HG03342 (cell line): ENCODE measurements around the gene IQSEC1.

Source experiments
- ATAC-seq: cut with Tn5 transposase; IDR thresholded peaks from one replicate; pipeline ENCODE4 v1.9.1; 2021; ENCODE audit warnings: mild to moderate bottlenecking, moderate library complexity; ENCODE audit not compliant: unreplicated experiment

Gene IQSEC1

GRCh38 chr3:13086531-13086981 is 13.3 kb upstream of the IQSEC1 start:
- ATAC-seq, result no peak

GRCh38 chr3:13085846-13086179 is 12.6 kb upstream of the IQSEC1 start:
- no peak for ATAC-seq

- ATAC-seq, result no peak
Measured at GRCh38 chr3:13085081-13085845, 12.0 kb upstream of the IQSEC1 start.

- ATAC-seq, result peak; percentile 55
Measured at GRCh38 chr3:13083898-13084297, 10.7 kb upstream of the IQSEC1 start.

GRCh38 chr3:13083254-13083653 is 10.0 kb upstream of the IQSEC1 start:
- ATAC-seq, result no peak

DNA sequence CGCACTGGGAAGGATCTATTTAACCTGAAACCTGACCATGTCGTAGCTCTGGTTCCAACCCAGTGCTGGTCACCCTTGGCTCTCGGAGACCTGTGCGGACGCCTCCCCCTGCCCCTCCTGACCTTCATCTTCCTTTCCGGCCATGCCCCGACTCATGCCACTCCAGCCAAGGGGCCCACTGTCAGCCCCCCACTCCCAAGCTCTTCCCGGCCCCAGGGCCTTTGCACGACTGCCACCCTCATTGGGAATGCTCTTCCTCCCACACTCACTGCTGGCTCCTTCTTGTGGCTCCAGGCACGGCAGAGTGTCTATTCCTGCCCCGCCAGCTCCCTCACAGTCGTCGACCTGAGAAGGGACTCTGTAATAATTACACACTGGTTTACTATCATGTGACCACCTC is 9.4 kb upstream of the IQSEC1 start:
- no peak for ATAC-seq

DNA sequence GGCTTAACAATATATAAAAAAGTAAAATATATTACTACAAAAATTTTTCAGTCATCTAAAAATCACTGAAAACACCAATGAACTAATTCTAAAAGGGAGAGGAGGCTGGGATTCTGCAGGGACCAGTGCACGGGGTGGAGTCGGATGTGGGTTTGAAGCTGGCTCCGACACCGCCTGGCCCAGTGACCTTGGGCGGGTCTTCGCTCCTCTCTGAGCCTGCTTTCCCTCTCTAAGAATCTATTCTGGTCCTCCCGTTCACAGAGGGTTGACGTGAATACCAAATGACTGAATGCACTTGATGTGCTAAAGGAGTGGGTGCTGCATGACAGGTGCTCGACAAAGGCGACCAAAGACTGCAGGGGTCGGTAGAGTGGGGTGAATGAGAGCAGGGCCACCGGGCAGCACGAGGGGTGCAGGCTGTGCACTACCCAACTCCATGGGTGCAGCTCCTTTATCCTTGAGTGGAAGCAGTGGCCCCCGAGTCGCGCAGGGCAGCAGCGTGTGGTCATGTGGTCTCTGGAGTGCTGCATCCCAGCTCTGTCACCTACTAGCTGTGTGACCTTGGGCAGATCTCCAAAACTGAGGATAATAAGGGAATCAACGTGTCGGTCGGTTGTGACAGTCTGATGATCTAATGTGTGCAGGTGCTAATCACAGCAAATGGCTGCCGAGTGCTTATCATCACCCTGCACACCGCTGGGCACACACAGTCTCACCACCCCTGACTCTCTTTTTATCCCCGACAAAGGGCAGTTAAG is 8.6 kb upstream of the IQSEC1 start:
- ATAC-seq, result no peak

DNA sequence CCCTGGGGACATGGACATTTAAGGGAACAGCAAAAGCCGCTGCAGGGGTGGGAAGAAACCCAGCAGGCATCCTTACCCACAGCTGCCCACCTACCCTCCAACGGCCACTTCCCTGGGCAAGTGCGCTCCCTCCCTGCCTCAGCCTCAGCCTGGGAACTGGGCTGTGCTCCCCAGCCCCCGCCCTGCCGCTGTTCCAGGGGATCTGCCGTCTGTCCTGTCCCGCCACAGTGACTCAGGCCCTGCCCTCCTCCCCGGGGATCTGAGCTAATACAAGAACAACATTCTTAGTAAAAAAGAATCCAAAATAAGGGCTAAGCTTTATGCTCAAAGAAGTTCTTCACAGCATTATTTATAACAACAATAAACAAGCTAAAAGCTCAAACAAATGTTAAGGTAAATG is 7.4 kb upstream of the IQSEC1 start:
- ATAC-seq, result no peak

- ATAC-seq, result no peak
Measured at GRCh38 chr3:13080026-13080425, 6.8 kb upstream of the IQSEC1 start.

- ATAC-seq, result no peak
Measured at GRCh38 chr3:13079510-13079909, 6.3 kb upstream of the IQSEC1 start.

- no peak for ATAC-seq
Measured at GRCh38 chr3:13079051-13079450, 5.8 kb upstream of the IQSEC1 start.

DNA sequence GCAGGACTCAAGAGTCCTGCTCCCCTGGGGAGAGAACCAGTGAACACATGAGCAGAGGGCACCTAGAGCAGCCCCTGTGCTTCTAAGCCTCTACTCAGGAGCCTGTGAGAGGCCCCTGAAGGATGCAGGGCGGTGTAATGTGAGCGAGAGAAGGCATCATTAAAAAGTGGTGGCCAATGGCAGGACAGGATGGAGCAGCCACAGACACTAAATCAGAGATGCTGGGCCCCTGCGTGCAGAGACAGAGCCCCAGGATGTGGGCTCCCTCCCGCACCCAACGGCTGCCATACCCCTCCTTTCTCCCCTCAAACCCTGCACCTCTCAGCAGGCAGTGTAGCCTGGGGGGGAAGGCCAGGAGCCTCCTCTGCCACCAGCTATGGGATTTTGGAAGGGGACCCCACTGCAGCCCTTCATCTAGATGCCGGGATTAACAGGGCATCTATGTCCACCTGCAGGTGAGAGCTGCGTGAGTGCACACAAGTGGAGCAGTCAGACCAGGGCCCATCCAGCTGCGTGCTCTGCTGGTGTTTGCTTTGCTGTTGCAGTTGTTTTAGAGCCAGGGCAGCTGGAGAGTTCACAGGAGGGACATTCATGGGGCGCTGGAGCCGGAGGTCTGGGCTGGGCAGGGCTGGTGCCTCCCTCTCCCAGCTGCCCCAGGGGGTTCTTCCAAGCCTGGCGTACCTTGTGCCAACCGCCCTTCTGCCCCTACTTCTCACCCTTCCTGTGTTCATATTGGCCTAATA is 5.1 kb upstream of the IQSEC1 start:
- ATAC-seq, result no peak

- no peak for ATAC-seq
Measured at GRCh38 chr3:13077431-13078162, 4.4 kb upstream of the IQSEC1 start.

DNA sequence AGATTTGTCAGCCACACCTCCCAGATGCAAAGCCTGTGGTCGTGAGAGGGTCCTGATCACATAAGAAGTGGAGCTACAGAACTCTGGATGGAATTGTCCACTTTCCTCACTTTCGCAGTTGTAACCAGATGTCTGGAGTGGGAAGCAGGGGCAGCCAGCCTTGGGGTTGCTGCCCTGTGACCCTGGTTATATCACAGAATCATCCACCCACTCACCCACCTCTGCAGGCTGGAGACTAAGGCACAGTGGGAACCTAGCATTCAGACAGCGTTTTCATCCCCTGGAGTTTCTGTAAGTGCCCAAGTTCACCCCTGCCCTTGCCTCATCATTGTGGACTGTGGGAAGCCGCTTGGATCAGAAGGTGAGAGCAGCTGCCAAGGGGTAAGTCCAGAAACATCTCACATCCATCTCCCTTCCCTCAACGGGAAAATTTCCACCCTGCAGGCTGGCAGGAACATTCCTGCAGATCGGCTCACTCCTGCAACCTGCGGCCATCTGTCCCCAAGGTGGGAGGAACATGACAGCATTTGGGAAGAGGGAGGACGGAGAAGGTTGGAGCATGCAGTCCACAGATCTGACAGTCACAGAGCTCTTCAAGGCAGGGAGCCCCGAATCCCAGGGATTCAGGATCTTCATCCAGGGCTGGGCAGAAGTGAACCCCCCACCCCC is 2.9 kb upstream of the IQSEC1 start:
- ATAC-seq, result no peak

DNA sequence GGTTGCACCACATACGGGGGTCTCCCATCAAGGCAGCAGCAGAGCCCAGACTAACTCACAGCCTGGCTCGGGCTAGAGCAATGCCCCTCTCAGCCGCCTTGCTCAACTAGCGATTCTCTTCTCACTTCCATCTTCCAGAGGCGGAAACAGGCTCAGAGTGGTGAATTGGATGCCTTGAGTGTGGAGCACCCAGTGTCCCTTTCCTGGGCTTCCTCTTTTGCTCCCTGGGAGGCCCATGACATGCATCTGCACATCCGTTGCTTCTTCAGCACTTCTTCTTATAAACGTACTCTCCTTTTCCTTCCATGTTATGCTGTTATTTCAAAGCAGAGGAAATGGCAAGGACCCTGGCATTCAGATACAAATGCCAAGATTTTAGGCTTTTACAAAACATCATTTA is 2.1 kb upstream of the IQSEC1 start:
- ATAC-seq, result no peak

DNA sequence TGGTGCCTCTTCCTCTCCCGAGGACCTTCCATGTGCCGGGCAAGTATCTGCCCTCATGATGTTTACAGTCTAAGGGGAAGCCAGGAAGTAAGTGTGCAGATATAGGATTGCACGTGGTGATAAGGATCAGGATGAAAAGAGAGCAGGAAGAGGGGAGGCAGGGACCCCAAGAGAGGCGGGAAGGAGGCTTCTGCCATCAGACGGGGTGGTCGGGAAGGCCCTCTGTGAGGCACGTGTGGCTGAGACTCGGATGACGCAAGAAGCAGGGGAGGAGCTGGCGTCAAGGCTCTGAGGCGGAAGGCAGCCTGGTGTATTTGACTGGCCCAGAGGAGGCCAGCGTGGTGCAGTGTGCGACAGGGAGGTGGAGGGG is 762 bp upstream of the IQSEC1 start:
- ATAC-seq, result no peak

GRCh38 chr3:13072600-13073325 is 466 bp downstream of the IQSEC1 start:
- ATAC-seq, result peak; percentile 26

DNA sequence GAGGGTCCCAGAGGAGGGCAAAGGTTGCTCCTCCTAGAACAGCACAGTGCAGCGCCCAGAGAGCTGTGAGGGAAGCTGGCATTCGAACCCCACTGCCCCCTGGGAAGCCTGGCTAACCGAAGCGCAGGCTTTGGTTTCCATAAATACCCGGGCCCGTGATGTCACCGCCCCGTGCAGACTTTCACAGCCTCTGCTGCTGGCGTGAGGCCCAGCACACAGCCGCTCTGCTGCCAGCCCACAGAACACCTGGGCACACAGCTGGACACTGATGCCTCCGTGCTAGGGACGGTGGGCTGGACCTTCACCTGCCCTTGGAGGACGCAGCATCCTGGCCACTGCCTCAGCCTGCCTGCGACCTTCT is 1.0 kb downstream of the IQSEC1 start:
- peak; percentile 51 for ATAC-seq

DNA sequence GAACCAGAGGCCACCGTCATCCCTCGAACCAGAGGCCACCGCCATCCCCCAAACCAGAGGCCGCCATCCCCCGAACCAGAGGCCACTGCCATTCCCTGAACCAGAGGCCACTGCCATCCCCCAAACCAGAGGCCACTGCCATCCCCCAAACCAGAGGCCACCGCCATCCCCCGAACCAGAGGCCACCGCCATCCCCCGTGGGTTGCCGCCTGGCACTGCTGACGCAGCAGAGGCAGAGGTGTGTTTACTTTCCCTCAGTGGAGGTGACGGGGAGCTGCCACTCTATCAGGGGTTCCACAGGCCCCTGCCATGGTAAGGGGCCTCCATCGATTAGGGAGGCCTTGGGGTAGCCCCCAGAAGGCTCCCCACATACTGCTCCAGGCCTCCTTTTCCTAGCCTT is 1.5 kb downstream of the IQSEC1 start:
- no peak for ATAC-seq
